PC-3 (cell line): Measurements from ENCODE around the gene PGS1.

Experiments used
- CTCF ChIP-seq: fragments of 300-600 bp; sonication (generic); conservative IDR thresholded peaks from 2 replicates; pipeline ENCODE4 v1.5.1; 2017; ENCODE audit warnings: antibody characterized with exemption, low read depth, mild to moderate bottlenecking, low read length
- EZH2 ChIP-seq: fragments of 300-600 bp; sonication (generic); IDR thresholded peaks from one replicate; pipeline ENCODE4 v1.6.1; 2017; ENCODE audit warnings: antibody characterized with exemption, mild to moderate bottlenecking, low read length; ENCODE audit not compliant: unreplicated experiment
- EZH2phosphoT487 ChIP-seq: fragments of 300-600 bp; sonication (generic); IDR thresholded peaks from 2 replicates; pipeline ENCODE4 v1.6.1; 2018; ENCODE audit warnings: mild to moderate bottlenecking, antibody characterized with exemption, low read length, borderline replicate concordance

GRCh38 chr17:78433780-78434335 is 55.4 kb downstream of the PGS1 start:
- no peak for TF ChIP-seq CTCF
- TF ChIP-seq EZH2, result no peak
- TF ChIP-seq EZH2phosphoT487, result no peak
